ENCODE data around the gene AOPEP.

GRCh38 chr9:94826044-94826443 is 99.5 kb downstream of the AOPEP start:
- no peak for TF ChIP-seq JUNB (CRISPR knock-in tag; conservative IDR thresholded peaks at IDR 0.05)
- no peak for TF ChIP-seq TAF1 (IDR thresholded peaks at IDR 0.05; ENCODE audit: control insufficient read depth, extremely low read depth, insufficient read depth, low read length, severe bottlenecking)
- TF ChIP-seq TARDBP (IDR thresholded peaks at IDR 0.05): no peak
- TF ChIP-seq, protein P1, sequence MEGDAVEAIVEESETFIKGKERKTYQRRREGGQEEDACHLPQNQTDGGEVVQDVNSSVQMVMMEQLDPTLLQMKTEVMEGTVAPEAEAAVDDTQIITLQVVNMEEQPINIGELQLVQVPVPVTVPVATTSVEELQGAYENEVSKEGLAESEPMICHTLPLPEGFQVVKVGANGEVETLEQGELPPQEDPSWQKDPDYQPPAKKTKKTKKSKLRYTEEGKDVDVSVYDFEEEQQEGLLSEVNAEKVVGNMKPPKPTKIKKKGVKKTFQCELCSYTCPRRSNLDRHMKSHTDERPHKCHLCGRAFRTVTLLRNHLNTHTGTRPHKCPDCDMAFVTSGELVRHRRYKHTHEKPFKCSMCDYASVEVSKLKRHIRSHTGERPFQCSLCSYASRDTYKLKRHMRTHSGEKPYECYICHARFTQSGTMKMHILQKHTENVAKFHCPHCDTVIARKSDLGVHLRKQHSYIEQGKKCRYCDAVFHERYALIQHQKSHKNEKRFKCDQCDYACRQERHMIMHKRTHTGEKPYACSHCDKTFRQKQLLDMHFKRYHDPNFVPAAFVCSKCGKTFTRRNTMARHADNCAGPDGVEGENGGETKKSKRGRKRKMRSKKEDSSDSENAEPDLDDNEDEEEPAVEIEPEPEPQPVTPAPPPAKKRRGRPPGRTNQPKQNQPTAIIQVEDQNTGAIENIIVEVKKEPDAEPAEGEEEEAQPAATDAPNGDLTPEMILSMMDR (IDR thresholded peaks at IDR 0.05 in 2 of 3, conservative IDR thresholded peaks at IDR 0.05 in 1 of 3; ENCODE audit: insufficient read depth in 2 of 3, low read depth in 1 of 3, low read length in 3 of 3): no peak
- no peak for TF ChIP-seq EZH2 (IDR thresholded peaks at IDR 0.05; ENCODE audit: borderline replicate concordance, low read depth, low read length)
- no peak for TF ChIP-seq MAX (CRISPR knock-in tag; IDR thresholded peaks at IDR 0.05)
- no peak for TF ChIP-seq EP300 (IDR thresholded peaks at IDR 0.05; ENCODE audit: low read length)
- TF ChIP-seq ZNF785 (CRISPR knock-in tag; IDR thresholded peaks at IDR 0.05): no peak
- no peak for TF ChIP-seq SP2 (IDR thresholded peaks at IDR 0.05; ENCODE audit: extremely low read depth, low read depth, low read length, poor library complexity, severe bottlenecking)
- no peak for TF ChIP-seq FOXK1 (CRISPR knock-in tag; IDR thresholded peaks at IDR 0.05; ENCODE audit: borderline replicate concordance)

All from K562 (cell line).